HepG2 (cell line): ENCODE measurements around the gene ATP6V1F. TPM values are rescaled to one million over a fixed set of nuclear protein-coding genes. Genes with fewer than 3 reads are reported as not detected.

ENCODE experiments used
- BRCA1 ChIP-seq: sonication (generic); formaldehyde crosslinking; IDR thresholded peaks from 2 replicates; pipeline ENCODE4 v1.4.0; 2020; ENCODE audit warnings: missing genetic modification reagents
- FIP1L1 ChIP-seq: fragments of 200-400 bp; formaldehyde crosslinking; IDR thresholded peaks from 2 replicates; pipeline ENCODE4 v1.6.1; 2018; ENCODE audit warnings: low read depth, mild to moderate bottlenecking, low read length, moderate library complexity, borderline replicate concordance; ENCODE audit not compliant: insufficient read depth
- KAT8 ChIP-seq: IDR thresholded peaks from 2 replicates; pipeline ENCODE4 v1.6.1; 2016; ENCODE audit warnings: missing genetic modification reagents, missing compliant biosample characterization
- MXI1 ChIP-seq: IDR thresholded peaks from 3 replicates; pipeline ENCODE4 v1.6.1; 2012; ENCODE audit warnings: low read depth, low read length, inconsistent platforms, borderline replicate concordance
- SMAD3 ChIP-seq: sonication (generic); formaldehyde crosslinking; IDR thresholded peaks from 2 replicates; pipeline ENCODE4 v1.4.0; 2020; ENCODE audit warnings: missing genetic modification reagents
- SSRP1 ChIP-seq: IDR thresholded peaks from 2 replicates; pipeline ENCODE4 v1.6.1; 2016; ENCODE audit warnings: control low read depth
- ZFP37 ChIP-seq: sonication (generic); formaldehyde crosslinking; IDR thresholded peaks from 2 replicates; pipeline ENCODE4 v1.4.0; 2020; ENCODE audit warnings: missing genetic modification reagents, borderline replicate concordance
- ZKSCAN5 ChIP-seq: sonication (generic); formaldehyde crosslinking; IDR thresholded peaks from 2 replicates; pipeline ENCODE4 v1.5.1; 2020; ENCODE audit warnings: mild to moderate bottlenecking, missing genetic modification reagents
- ZNF17 ChIP-seq: sonication (generic); formaldehyde crosslinking; IDR thresholded peaks from 2 replicates; pipeline ENCODE4 v1.5.0; 2020; ENCODE audit warnings: mild to moderate bottlenecking, missing genetic modification reagents
- ZNF446 ChIP-seq: sonication (generic); formaldehyde crosslinking; IDR thresholded peaks from 2 replicates; pipeline ENCODE4 v1.5.0; 2020; ENCODE audit warnings: mild to moderate bottlenecking, missing genetic modification reagents
- ZNF484 ChIP-seq: sonication (generic); formaldehyde crosslinking; IDR thresholded peaks from 2 replicates; pipeline ENCODE4 v1.5.1; 2020; ENCODE audit warnings: mild to moderate bottlenecking, low read depth, missing genetic modification reagents, borderline replicate concordance
- ZNF761 ChIP-seq: sonication (generic); formaldehyde crosslinking; conservative IDR thresholded peaks from 2 replicates; pipeline ENCODE4 v1.4.0; 2020; ENCODE audit warnings: mild to moderate bottlenecking, missing genetic modification reagents
- polyA plus RNA-seq, 8 experiments: library from polyadenylated mRNA; depleted of rRNA in 3 of 8; stranded (reverse) in 7 of 8; unstranded in 1 of 8; fragments of >200 nt; fragmentation: Illumina TruSeq in 4 of 8; extraction: Trizol in 4 of 8; gene quantifications; 2 replicates each; pipeline versions ENCODE4 v1.2.1 to v1.2.3, GENCODE V29; 2011 to 2016; ENCODE audit warnings: low read depth in 4 of 8, missing spikeins in 1 of 8, mixed read lengths in 1 of 8; ENCODE audit not compliant: insufficient read depth in 1 of 8
- total RNA-seq, 5 experiments: library from RNA; depleted of rRNA; stranded (reverse); fragments of >200 nt; fragmentation: Illumina TruSeq; extraction: Trizol; gene quantifications; 2 replicates each; pipeline ENCODE4 v1.2.3, GENCODE V29; 2016; ENCODE audit warnings: low read depth in 1 of 5
- TF ChIP-seq, protein P1 (sequence below): sonication (generic); formaldehyde crosslinking; IDR thresholded peaks from 2 replicates; pipeline ENCODE4 v1.4.0; 2020; ENCODE audit warnings: missing genetic modification reagents
- TF ChIP-seq, protein P2 (sequence below): sonication (generic); formaldehyde crosslinking; IDR thresholded peaks from 2 replicates; pipeline ENCODE4 v1.9.0; 2021; ENCODE audit warnings: missing genetic modification reagents, mild to moderate bottlenecking, borderline replicate concordance
- TF ChIP-seq, protein P3 (sequence below): conservative IDR thresholded peaks from 2 replicates; pipeline ENCODE4 v1.6.1; 2018; ENCODE audit warnings: missing genetic modification reagents
- TF ChIP-seq, protein P4 (sequence below): sonication (generic); formaldehyde crosslinking; IDR thresholded peaks from 2 replicates; pipeline ENCODE4 v1.5.1; 2020; ENCODE audit warnings: missing genetic modification reagents, mild to moderate bottlenecking, borderline replicate concordance
- TF ChIP-seq, protein P5 (sequence below): sonication (generic); formaldehyde crosslinking; IDR thresholded peaks from 2 replicates; pipeline ENCODE4 v1.4.0; 2020; ENCODE audit warnings: missing genetic modification reagents, mild to moderate bottlenecking, borderline replicate concordance

The ATP6V1F gene
- total and polyA plus RNA-seq, 2 of the 13 experiments (the other 11 are each of a cell fraction or from before 2014, with no cell fraction given): 87.2 to 132 TPM

DNA sequence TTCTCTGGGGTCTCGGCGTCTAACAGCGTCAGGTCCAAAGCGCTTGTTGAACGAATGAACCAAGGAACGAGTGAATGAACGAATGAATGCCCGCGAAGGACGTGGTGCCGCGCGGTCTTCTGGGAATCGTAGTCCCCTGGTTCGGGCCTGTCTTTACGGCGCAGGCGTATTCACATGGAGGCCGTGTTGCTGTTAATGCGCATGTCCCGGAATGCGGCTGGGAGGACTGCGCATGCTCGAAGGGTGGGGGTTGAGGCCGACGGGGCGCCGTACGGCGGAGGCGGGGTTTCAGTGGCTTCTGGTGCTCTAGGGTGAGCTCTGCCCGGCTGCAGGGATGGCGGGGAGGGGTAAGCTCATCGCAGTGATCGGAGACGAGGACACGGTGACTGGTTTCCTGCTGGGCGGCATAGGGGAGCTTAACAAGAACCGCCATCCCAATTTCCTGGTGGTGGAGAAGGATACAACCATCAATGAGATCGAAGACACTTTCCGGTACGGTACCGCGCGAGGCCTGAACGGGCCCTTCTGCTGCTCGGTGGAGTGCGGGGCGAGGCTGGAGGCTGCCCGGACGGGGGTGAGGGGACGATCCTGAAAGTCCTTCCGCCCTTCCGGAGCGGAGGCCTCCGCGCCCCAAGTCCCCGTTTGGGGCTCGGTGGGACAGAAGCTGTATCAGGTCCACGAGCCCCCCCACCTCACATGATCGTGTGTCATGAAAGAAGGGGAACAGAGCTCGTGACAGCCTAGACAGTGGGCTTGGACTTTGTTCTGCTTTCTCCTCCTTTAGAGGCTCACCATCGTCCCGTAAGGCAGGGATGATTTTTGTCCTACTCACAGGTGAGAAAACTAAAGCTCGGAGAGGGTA, at the start of gene ATP6V1F (continued):
- no peak for TF ChIP-seq FIP1L1
- TF ChIP-seq MXI1: peak; percentile 40; the same call in 1 of the 3 replicates
- peak; percentile 57; the same call in 1 of the 2 replicates for TF ChIP-seq KAT8
- TF ChIP-seq, protein P1, sequence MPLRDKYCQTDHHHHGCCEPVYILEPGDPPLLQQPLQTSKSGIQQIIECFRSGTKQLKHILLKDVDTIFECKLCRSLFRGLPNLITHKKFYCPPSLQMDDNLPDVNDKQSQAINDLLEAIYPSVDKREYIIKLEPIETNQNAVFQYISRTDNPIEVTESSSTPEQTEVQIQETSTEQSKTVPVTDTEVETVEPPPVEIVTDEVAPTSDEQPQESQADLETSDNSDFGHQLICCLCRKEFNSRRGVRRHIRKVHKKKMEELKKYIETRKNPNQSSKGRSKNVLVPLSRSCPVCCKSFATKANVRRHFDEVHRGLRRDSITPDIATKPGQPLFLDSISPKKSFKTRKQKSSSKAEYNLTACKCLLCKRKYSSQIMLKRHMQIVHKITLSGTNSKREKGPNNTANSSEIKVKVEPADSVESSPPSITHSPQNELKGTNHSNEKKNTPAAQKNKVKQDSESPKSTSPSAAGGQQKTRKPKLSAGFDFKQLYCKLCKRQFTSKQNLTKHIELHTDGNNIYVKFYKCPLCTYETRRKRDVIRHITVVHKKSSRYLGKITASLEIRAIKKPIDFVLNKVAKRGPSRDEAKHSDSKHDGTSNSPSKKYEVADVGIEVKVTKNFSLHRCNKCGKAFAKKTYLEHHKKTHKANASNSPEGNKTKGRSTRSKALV (CRISPR knock-in tag): no peak
- TF ChIP-seq, protein P2, sequence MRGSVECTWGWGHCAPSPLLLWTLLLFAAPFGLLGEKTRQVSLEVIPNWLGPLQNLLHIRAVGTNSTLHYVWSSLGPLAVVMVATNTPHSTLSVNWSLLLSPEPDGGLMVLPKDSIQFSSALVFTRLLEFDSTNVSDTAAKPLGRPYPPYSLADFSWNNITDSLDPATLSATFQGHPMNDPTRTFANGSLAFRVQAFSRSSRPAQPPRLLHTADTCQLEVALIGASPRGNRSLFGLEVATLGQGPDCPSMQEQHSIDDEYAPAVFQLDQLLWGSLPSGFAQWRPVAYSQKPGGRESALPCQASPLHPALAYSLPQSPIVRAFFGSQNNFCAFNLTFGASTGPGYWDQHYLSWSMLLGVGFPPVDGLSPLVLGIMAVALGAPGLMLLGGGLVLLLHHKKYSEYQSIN (CRISPR knock-in tag): no peak
- no peak for TF ChIP-seq SSRP1 (CRISPR knock-in tag)
- TF ChIP-seq, protein P3, sequence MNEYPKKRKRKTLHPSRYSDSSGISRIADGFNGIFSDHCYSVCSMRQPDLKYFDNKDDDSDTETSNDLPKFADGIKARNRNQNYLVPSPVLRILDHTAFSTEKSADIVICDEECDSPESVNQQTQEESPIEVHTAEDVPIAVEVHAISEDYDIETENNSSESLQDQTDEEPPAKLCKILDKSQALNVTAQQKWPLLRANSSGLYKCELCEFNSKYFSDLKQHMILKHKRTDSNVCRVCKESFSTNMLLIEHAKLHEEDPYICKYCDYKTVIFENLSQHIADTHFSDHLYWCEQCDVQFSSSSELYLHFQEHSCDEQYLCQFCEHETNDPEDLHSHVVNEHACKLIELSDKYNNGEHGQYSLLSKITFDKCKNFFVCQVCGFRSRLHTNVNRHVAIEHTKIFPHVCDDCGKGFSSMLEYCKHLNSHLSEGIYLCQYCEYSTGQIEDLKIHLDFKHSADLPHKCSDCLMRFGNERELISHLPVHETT (CRISPR knock-in tag): no peak
- no peak for TF ChIP-seq ZNF446 (CRISPR knock-in tag)
- TF ChIP-seq, protein P4, sequence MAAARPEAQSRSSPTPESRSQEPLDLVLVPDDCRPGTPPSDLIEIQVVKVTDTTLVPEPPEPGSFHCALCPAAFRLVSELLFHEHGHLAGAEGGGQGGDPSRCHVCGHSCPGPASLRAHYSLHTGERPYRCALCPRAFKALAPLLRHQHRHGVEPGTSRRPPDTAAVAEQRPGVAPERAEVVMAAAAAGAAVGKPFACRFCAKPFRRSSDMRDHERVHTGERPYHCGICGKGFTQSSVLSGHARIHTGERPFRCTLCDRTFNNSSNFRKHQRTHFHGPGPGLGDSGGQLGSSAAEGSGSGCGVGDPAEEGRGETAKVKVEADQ (CRISPR knock-in tag): no peak
- no peak for TF ChIP-seq BRCA1
- 0 out of 2 replicates have a peak, but pooled peaks have one; percentile 60 for TF ChIP-seq SMAD3 (CRISPR knock-in tag)
- TF ChIP-seq, protein P5, sequence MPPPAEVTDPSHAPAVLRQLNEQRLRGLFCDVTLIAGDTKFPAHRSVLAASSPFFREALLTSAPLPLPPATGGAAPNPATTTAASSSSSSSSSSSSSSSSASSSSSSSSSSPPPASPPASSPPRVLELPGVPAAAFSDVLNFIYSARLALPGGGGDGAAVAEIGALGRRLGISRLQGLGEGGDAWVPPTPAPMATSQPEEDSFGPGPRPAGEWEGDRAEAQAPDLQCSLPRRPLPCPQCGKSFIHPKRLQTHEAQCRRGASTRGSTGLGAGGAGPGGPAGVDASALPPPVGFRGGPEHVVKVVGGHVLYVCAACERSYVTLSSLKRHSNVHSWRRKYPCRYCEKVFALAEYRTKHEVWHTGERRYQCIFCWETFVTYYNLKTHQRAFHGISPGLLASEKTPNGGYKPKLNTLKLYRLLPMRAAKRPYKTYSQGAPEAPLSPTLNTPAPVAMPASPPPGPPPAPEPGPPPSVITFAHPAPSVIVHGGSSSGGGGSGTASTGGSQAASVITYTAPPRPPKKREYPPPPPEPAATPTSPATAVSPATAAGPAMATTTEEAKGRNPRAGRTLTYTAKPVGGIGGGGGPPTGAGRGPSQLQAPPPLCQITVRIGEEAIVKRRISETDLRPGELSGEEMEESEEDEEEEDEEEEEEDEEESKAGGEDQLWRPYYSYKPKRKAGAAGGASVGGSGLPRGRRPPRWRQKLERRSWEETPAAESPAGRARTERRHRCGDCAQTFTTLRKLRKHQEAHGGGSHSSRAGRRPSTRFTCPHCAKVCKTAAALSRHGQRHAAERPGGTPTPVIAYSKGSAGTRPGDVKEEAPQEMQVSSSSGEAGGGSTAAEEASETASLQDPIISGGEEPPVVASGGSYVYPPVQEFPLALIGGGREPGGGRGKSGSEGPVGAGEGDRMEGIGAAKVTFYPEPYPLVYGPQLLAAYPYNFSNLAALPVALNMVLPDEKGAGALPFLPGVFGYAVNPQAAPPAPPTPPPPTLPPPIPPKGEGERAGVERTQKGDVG (CRISPR knock-in tag): no peak
- no peak for TF ChIP-seq ZKSCAN5 (CRISPR knock-in tag)
- TF ChIP-seq ZNF484: no peak
- TF ChIP-seq ZFP37 (CRISPR knock-in tag): no peak
- TF ChIP-seq ZNF17 (CRISPR knock-in tag): no peak
- TF ChIP-seq ZNF761: 0 out of 2 replicates have a peak, but pooled peaks have one; percentile 65
